Measurements from ENCODE around the gene ATOH1. TPM values are rescaled to one million over a fixed set of nuclear protein-coding genes. Genes with fewer than 3 reads are reported as not detected.

The ATOH1 gene
- total and polyA plus RNA-seq, 2 of the 4 experiments (the other 2 are of a cell fraction): not detected

Small RNA genes lying within 50 kb of the gene (microRNA-seq; reads per million reads assigned to microRNA genes)
- gene RNA5SP164 (ENCODE audit: insufficient read depth, insufficient read length): not detected

Small RNA genes lying within 50 kb of the gene (small RNA-seq; reads per million reads assigned to genes)
- gene RNA5SP164: 0 reads per million in 5 experiments

Measured in IMR-90 (cell line).